Measurements from ENCODE around the gene MED7. TPM values are rescaled to one million over a fixed set of nuclear protein-coding genes. Genes with fewer than 3 reads are reported as not detected.
A peak's percentile ranks its signal among the peaks of the same experiment; 100 is the strongest.

MED7 gene
- total and polyA plus RNA-seq, 2 of the 13 experiments (the other 11 are each of a cell fraction or from before 2014, with no cell fraction given): 9.2 to 9.4 TPM

- TF ChIP-seq MNT (IDR thresholded peaks at IDR 0.05): no peak
- 0 out of 2 replicates have a peak, but pooled peaks have one; percentile 40 for TF ChIP-seq FOXA3 (CRISPR knock-in tag; IDR thresholded peaks at IDR 0.05)
- TF ChIP-seq ZNF562 (CRISPR knock-in tag; IDR thresholded peaks at IDR 0.05; ENCODE audit: borderline replicate concordance): no peak
- no peak for TF ChIP-seq ZNF644 (CRISPR knock-in tag; IDR thresholded peaks at IDR 0.05; ENCODE audit: low read depth)
- TF ChIP-seq ETV5 (CRISPR knock-in tag; IDR thresholded peaks at IDR 0.05; ENCODE audit: borderline replicate concordance): peak; percentile 44; the same call in 1 of the 2 replicates
- TF ChIP-seq CREM (IDR thresholded peaks at IDR 0.05): peak; percentile 71
- TF ChIP-seq CREM (CRISPR knock-in tag; IDR thresholded peaks at IDR 0.05): no peak
- no peak for TF ChIP-seq FOSL1 (CRISPR knock-in tag; IDR thresholded peaks at IDR 0.05; ENCODE audit: borderline replicate concordance)
- TF ChIP-seq DPF2 (CRISPR knock-in tag; IDR thresholded peaks at IDR 0.05; ENCODE audit: borderline replicate concordance, low read depth): no peak
- TF ChIP-seq HIC2 (CRISPR knock-in tag; IDR thresholded peaks at IDR 0.05; ENCODE audit: low read depth): no peak
- no peak for TF ChIP-seq ZNF138 (CRISPR knock-in tag; IDR thresholded peaks at IDR 0.05; ENCODE audit: low read depth)
- peak; percentile 83; the same call in 1 of the 2 replicates for TF ChIP-seq CREBL2 (CRISPR knock-in tag; IDR thresholded peaks at IDR 0.05; ENCODE audit: borderline replicate concordance)
- no peak for TF ChIP-seq ONECUT2 (CRISPR knock-in tag; IDR thresholded peaks at IDR 0.05)
- no peak for TF ChIP-seq GRHL1 (CRISPR knock-in tag; conservative IDR thresholded peaks at IDR 0.05)
- no peak for TF ChIP-seq SKI (IDR thresholded peaks at IDR 0.05; ENCODE audit: partially characterized antibody)
- no peak for TF ChIP-seq ZBTB44 (CRISPR knock-in tag; IDR thresholded peaks at IDR 0.05)
- TF ChIP-seq MTA3 (CRISPR knock-in tag; IDR thresholded peaks at IDR 0.05): no peak
- TF ChIP-seq ARNT (IDR thresholded peaks at IDR 0.05): no peak
- TF ChIP-seq ZNF292 (CRISPR knock-in tag; IDR thresholded peaks at IDR 0.05; ENCODE audit: borderline replicate concordance, low read depth): peak; percentile 40; the same call in 1 of the 2 replicates
- peak; percentile 74 for TF ChIP-seq ZFY (CRISPR knock-in tag; IDR thresholded peaks at IDR 0.05)
- no peak; the same call in 1 of the 2 replicates for TF ChIP-seq KDM5A (IDR thresholded peaks at IDR 0.05; ENCODE audit: borderline replicate concordance, low read length)
- no peak for TF ChIP-seq NCOA1 (CRISPR knock-in tag; IDR thresholded peaks at IDR 0.05)
Measured at GRCh38 chr5:157142317-157143126, at the start of gene MED7 (continued).
